NCI-H748 treated with DMSO at 0.1 percent for 48 hours (cell line): ENCODE results near the gene SP3.
A peak's percentile ranks its signal among the peaks of the same experiment; 100 is the strongest.

Experiments
- DNase-seq: peaks from one replicate; lab custom pipeline; 2025; lab: John Stamatoyannopoulos, UW

SP3 gene

DNA sequence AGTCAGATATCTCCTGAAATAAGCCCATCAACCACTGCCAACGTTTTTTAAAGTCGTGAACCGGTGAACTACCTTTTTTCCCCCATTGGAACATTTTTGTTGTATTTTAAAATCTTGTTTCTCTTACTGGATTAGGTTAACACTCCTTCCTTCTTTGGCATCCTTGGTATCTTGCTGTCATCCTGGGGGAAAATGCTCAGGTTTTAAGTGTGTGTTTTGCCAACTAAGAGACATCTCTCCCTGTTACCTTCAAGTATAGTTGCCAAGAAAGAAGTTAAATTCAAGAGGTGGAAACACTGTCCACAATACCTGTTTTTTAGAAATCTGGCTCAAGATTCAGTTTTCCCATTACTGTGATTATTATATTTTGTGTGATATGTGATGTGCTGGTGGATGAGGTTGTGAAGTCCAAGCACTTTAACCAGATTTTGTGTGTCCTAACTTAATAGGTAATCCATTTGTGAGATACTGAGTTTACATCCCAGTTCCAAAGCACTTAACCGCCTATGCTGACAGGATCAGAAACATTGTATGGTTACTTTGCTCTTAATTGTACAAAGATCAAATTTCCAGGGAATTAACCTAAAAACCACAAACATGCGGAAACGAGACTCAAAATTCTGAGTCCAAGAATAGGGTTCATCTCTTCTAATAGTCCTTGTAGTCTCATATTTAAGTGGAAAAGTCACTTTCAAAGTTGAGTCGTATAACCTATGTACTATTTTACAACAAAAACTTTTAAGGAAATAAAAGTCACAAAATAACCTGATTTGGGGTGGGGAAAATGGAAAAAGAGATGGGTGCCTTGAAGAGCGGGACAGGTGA, 1.3 kb upstream of the SP3 start:
- no peak for DNase-seq

DNA sequence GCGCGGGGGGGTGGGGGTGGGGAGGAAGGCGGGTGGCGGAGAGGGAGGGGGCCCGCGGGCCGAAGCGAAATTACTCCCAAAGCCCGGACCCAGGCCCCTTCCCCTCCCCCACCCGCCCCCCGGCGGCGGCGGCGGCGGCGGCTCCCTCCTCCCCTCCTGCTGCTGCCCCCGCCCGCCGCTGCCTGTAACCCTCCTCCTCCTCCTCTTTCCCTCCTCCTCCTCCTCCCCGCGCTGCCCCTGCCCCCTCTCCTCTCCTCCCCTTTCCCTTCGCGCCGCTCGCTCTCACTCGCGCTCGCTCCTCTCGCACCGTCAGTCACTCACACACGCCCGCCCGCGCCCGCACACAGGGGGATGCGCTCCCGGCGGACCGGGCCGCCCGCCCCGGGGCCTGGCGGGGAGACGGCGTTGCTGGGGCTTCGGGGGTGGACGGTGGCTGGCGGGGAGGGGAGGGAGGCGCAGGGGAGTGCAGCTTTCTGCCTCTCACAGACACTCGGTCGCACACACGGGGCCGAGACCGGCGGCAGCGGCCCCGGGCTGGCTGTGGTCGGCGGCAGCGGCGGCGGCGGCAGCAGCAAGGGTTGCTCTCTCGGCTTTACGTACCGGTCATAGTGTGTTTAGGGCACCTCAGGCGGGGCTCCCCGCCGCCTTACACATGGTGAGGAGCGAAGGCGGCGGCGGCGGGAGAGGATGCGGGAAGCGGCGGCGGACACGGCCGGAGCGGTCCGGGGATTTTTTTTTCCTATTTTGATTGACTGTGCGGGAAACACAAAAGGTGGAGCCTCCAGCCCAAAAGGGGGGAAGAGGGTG, 405 bp downstream of the SP3 start:
- DNase-seq, result peak; percentile 62

GRCh38 chr2:173963817-173964564, 1.2 kb downstream of the SP3 start:
- DNase-seq, result peak; percentile 75

DNA sequence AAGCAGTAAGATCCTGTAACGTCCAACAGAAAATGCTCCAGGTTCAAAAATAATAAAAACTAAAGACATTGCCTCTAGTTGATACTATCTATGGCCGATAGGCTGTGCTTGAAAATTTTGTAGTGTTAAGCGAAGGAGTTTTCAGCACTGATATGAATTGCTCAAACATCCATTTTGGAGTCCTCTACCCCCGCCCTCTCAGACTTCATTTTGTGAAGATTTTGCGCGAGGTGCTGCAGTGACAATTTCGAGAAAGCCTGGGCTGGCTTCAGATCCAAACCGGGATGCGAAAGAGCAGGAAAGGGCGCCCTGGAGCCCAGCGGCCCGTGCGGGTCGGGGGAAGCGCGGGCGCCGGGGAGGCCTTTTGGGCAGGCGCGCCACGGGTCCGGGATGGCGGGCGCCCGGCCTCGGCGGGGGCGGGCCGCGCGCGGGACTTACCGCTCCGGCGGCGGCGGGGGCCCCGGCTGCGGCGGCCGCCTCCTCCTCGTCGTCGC, 1.8 kb downstream of the SP3 start:
- DNase-seq, result peak; percentile 49

- DNase-seq, result peak; percentile 18
These were observed 2.5 kb downstream of the SP3 start for GRCh38 chr2:173962583-173963110.

DNA sequence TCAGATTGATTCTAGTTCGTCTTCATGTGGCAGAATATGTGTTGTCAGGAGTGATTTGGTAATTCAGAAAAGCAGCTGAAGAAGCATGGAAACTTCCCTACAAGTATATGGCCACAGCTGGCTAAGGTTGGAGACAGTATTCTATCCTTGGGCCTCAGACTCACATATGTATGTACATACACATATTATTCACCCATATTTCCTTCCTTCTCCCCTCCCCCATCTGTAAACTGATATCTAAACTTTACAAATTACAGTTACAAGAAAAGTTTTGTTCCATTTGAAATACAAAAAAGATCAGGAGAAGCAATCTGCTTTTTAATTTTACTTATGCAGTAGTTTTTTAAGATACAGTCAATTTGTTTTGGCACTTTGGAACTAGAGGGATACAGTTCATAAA, 3.1 kb downstream of the SP3 start:
- no peak for DNase-seq

GRCh38 chr2:173961346-173961705, 3.8 kb downstream of the SP3 start:
- DNase-seq, result no peak

- DNase-seq, result no peak
These were observed 5.3 kb downstream of the SP3 start for GRCh38 chr2:173959909-173960308.

DNA sequence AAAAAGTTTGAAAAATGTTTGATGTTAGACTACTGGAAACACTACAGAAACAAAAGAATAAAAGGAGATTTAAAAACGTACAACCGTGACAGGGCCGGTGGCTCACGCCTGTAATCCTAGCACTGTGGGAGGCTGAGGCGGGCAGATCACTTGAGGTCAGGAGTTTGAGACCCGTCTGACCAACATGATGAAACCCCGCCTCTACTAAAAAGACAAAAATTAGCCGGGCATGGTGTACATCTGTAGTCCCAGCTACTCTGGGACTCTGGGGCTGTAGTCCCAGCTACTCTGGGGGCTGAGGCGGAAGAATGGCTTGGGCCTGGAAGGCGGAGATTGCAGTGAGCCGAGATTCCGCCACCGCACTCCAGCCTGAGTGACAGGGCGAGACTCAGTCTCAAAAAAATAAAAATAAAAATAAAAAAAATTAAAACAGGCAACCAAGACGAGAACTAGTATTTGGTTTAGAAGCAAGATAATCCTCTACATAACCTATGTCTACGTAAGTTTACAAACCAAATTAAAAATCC, 5.8 kb downstream of the SP3 start:
- DNase-seq, result no peak

GRCh38 chr2:173958198-173958846, 6.9 kb downstream of the SP3 start:
- no peak for DNase-seq

DNA sequence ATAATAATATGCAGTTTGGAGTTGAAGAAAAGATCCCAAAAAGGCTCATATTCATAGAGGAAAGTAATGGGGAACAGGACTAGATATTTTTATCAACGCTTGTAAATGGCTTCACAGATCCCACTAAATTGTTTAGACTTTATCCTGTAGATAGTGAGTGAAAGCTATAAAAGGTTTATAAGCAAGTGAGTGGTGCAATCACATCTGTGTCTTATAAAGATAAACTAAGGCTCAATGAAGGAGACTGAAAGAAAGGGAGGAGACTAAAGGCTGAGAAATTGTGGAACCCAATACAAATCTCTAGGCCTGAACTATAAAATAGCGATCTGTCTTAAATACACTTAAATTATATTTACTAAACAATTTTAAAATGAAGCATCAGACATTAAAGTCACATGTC, 7.7 kb downstream of the SP3 start:
- no peak for DNase-seq

DNA sequence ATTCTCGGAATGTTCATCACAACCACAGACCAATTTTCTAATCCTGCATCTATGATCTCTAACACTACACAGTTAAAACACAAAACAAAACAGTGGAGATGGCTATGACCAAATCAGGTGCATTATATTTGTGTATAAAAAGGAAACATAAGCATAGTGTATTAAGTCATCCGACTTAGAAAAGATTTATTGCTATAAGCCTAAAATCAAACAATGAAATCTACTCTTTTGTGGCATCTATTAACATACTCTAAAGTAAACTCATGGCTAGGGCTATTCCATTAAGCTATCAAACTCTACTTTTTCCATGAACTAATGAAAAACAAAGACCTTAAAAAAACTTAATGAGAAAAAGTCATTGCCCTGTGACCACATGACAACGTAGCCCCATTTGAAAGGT, 8.7 kb downstream of the SP3 start:
- DNase-seq, result no peak

GRCh38 chr2:173955867-173956266, 9.3 kb downstream of the SP3 start:
- no peak for DNase-seq

DNA sequence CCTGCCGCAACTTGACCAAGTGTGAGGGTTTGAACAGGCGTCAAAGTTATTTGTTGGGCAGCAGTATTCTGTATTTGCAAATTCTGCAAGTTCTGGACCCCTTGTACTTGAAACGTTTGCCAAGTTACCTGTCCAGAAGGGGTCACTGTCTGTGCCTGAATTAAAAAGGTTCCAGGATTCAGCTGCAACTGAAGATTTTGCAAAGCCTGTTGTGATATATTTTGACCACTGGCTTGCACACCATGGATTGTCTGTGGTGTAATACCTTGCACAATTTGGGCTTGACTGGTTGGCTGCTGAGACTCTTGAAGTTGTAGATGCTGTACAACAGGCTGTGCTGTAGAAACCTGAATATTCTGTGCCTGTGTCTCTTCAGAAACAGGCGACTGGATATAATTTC, 10.2 kb downstream of the SP3 start:
- no peak for DNase-seq

DNA sequence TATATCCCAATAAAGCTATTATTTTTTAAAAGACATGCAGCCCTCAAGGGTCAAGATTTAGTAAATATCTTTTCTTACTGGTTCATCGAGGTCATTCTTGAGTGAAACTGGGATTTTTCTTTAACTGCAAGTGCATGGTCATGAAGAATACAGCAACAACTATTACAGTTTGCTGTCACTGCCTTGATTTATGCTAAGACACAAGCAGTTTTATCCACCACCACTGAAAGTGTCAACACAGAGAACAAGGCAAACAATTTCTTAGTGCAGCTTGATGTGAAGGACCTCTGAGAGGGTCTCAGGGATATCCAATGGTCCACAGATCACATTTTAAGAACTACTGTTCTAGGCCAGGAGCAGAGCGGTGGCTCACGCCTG, 12.1 kb downstream of the SP3 start:
- DNase-seq, result no peak

- no peak for DNase-seq
These were observed 12.7 kb downstream of the SP3 start for GRCh38 chr2:173952267-173953046.

- no peak for DNase-seq
These were observed 16.3 kb downstream of the SP3 start for GRCh38 chr2:173948842-173949241.

- no peak for DNase-seq
These were observed 17.0 kb downstream of the SP3 start for GRCh38 chr2:173948198-173948597.

GRCh38 chr2:173947131-173947530, 18.0 kb downstream of the SP3 start:
- no peak for DNase-seq

- no peak for DNase-seq
These were observed 21.4 kb downstream of the SP3 start for GRCh38 chr2:173943738-173944137.
